Kidney (tissue), 14 donors: ENCODE data around the gene MUC7. TPM values are rescaled to one million over a fixed set of nuclear protein-coding genes. Genes with fewer than 3 reads are reported as not detected.

Experiments
- DNase-seq, 5 donors: peaks; one replicate each; pipeline ENCODE4 v3.0.0-alpha.2; 2013 to 2020
- FAIRE-seq: peaks from 2 replicates; lab custom pipeline; 2012; peaks lifted over from hg19 to GRCh38; lab: Jason Lieb, UNC
- H3K27ac ChIP-seq, 2 donors: one replicate each; pipeline ENCODE4 v1.7.0; 2013; ENCODE audit warnings: low read depth in 2 of 2, low read length in 2 of 2, inconsistent platforms in 1 of 2
- H3K27me3 ChIP-seq: one replicate; pipeline ENCODE4 v1.7.1; 2013; ENCODE audit warnings: low read length, inconsistent platforms; ENCODE audit not compliant: control insufficient read depth, insufficient read depth
- H3K36me3 ChIP-seq, 3 donors: one replicate each; pipeline versions ENCODE4 v1.7.0 to v1.7.1; 2013; ENCODE audit warnings: low read length in 3 of 3, control low read depth in 1 of 3, inconsistent platforms in 1 of 3; ENCODE audit not compliant: insufficient read depth in 3 of 3, control insufficient read depth in 2 of 3
- H3K4me1 ChIP-seq, 3 donors: one replicate each; pipeline versions ENCODE4 v1.7.0 to v1.7.1; 2013; ENCODE audit warnings: low read length in 3 of 3, inconsistent platforms in 1 of 3, low read depth in 1 of 3; ENCODE audit not compliant: control insufficient read depth in 2 of 3, insufficient read depth in 2 of 3
- H3K4me3 ChIP-seq, 3 donors: one replicate each; pipeline versions ENCODE4 v1.7.0 to v1.8.1; 2013; ENCODE audit warnings: low read length in 3 of 3, control low read depth in 1 of 3, inconsistent platforms in 1 of 3
- H3K9ac ChIP-seq, 3 donors: one replicate each; pipeline versions ENCODE4 v1.7.0 to v1.7.1; 2013; ENCODE audit warnings: low read length in 3 of 3, control low read depth in 1 of 3, inconsistent platforms in 1 of 3
- H3K9me3 ChIP-seq, 3 donors: one replicate each; pipeline versions ENCODE4 v1.7.0 to v1.7.1; 2013; ENCODE audit warnings: low read length in 3 of 3, control low read depth in 1 of 3, inconsistent platforms in 1 of 3; ENCODE audit not compliant: control insufficient read depth in 2 of 3, insufficient read depth in 1 of 3
- CTCF ChIP-seq: IDR thresholded peaks from 3 replicates; pipeline ENCODE4 v1.5.1; 2012; ENCODE audit warnings: mild to moderate bottlenecking, moderate library complexity, borderline replicate concordance; ENCODE audit not compliant: insufficient read depth; ENCODE audit errors: extremely low read depth
- intact Hi-C: fragments of 100-400 bp; cut with DNase I; formaldehyde crosslinking; loops from one replicate; pipeline ENCODE4 v1.11.1; 2022
- polyA plus RNA-seq: library from polyadenylated mRNA; stranded (reverse); fragments of 350-450 nt; fragmentation: Illumina TruSeq; extraction: RNeasy Lipid Tissue Mini Kit (QIAGEN cat#74804); gene quantifications from one replicate; pipeline ENCODE4 v1.2.3, GENCODE V29; 2014; ENCODE audit warnings: low read depth, low replicate concordance; ENCODE audit not compliant: insufficient read depth
- total RNA-seq: library from RNA; stranded (reverse); fragmentation: NEBNext Ultra II Directional; extraction: Animal tissue kit (Norgen Biotek cat#: 25700); gene quantifications from one replicate; pipeline ENCODE4 v1.2.1, GENCODE V29; 2021
- donor health status: control.
- donor health status: control.
- donor health status: control.
- donor health status: control.
- donor health status: control.
- donor health status: DM: yes; HTN: yes; CAD: no.
- donor health status: Normal renal cell carcinoma (clear cell type).

Gene MUC7
- total and polyA plus RNA-seq, 2 donors from 2014 or later = not detected

GRCh38 chr4:70452946-70453345 lies 19.1 kb upstream of the MUC7 start:
- no peak for TF ChIP-seq CTCF
- H3K9me3 ChIP-seq = no peaks in the 10 kb centered on the region
- DNase-seq (no peak), FAIRE-seq (no peak)
- no peaks in the 10 kb centered on the region for H3K4me1 ChIP-seq
- no peak overlapping the region for H3K27ac ChIP-seq
- H3K9ac ChIP-seq = no peak overlapping the region
- no peaks in the 10 kb centered on the region for H3K27me3 ChIP-seq
- no peaks in the 10 kb centered on the region for H3K36me3 ChIP-seq
- intact Hi-C loops = no loop called here
- H3K4me3 ChIP-seq = no peak overlapping the region

GRCh38 chr4:70463335-70463734 lies 8.7 kb upstream of the MUC7 start:
- intact Hi-C loops = no loop called here
- no peak overlapping the region for H3K27ac ChIP-seq

GRCh38 chr4:70473679-70474078 lies 1.7 kb downstream of the MUC7 start:
- H3K4me1 ChIP-seq = no peaks in the 10 kb centered on the region
- FAIRE-seq = no peak
- intact Hi-C loops = no loop called here
- H3K27ac ChIP-seq = no peak overlapping the region
- no peaks in the 10 kb centered on the region for H3K36me3 ChIP-seq
- no peak overlapping the region for H3K4me3 ChIP-seq
- DNase-seq = no peak
- TF ChIP-seq CTCF = no peak
- H3K9me3 ChIP-seq = no peaks in the 10 kb centered on the region
- H3K9ac ChIP-seq = no peak overlapping the region
- no peaks in the 10 kb centered on the region for H3K27me3 ChIP-seq

More at GRCh38 chr4:70463335-70463734, 8.7 kb upstream of the MUC7 start:
- no peak overlapping the region for H3K4me3 ChIP-seq
- no peaks in the 10 kb centered on the region for H3K4me1 ChIP-seq
- H3K9me3 ChIP-seq = no peaks in the 10 kb centered on the region
- H3K36me3 ChIP-seq = no peaks in the 10 kb centered on the region
- no peaks in the 10 kb centered on the region for H3K27me3 ChIP-seq
- no peak for FAIRE-seq
- H3K9ac ChIP-seq = no peak overlapping the region
- TF ChIP-seq CTCF = no peak
- DNase-seq = peak in 1 of 5 donors; percentile 31

GRCh38 chr4:70488748-70489147 lies 16.8 kb downstream of the MUC7 start:
- no peak overlapping the region for H3K9ac ChIP-seq
- H3K36me3 ChIP-seq = no peaks in the 10 kb centered on the region
- H3K27me3 ChIP-seq = no peaks in the 10 kb centered on the region
- H3K27ac ChIP-seq = no peak overlapping the region
- no peak overlapping the region for H3K4me3 ChIP-seq
- TF ChIP-seq CTCF = no peak
- no peak for DNase-seq
- H3K4me1 ChIP-seq = no peaks in the 10 kb centered on the region
- FAIRE-seq = no peak
- intact Hi-C loops = no loop called here
- no peaks in the 10 kb centered on the region for H3K9me3 ChIP-seq
